Left lung (tissue), 10 donors: Measurements from ENCODE around the gene TBC1D14. TPM values are rescaled to one million over a fixed set of nuclear protein-coding genes. Genes with fewer than 3 reads are reported as not detected.
A peak's percentile ranks its signal among the peaks of the same experiment; 100 is the strongest.
"Not testable (repeated sequence)": the region's sequence is repeated elsewhere in the genome, so short reads cannot be mapped to it uniquely, and the experiment has no call there.

Experiments used
- ATAC-seq: fragments of 200-7000 bp; cut with Tn5 transposase; one replicate; pipeline ENCODE4 v1.9.1; 2020; ENCODE audit warnings: moderate library complexity
- DNase-seq, 4 donors: peaks; one replicate each; pipeline ENCODE4 v3.0.0-alpha.2; 2013 to 2020
- H3K27ac ChIP-seq, 2 donors: fragments of 200-600 bp; sonication (generic) in 1 of 2; one replicate each; pipeline versions ENCODE4 v1.5.0 to v1.8.0; 2020 to 2021
- H3K27me3 ChIP-seq, 2 donors: fragments of 200-600 bp; sonication (generic) in 1 of 2; one replicate each; pipeline versions ENCODE4 v1.5.0 to v1.8.0; 2020 to 2021
- H3K36me3 ChIP-seq, 2 donors: fragments of 200-600 bp; sonication (generic) in 1 of 2; one replicate each; pipeline versions ENCODE4 v1.5.0 to v1.8.0; 2020 to 2021
- H3K4me1 ChIP-seq, 2 donors: fragments of 200-600 bp; one replicate each; pipeline ENCODE4 v1.8.0; 2021
- H3K4me3 ChIP-seq, 2 donors: fragments of 200-600 bp; sonication (generic) in 1 of 2; one replicate each; pipeline versions ENCODE4 v1.5.0 to v1.8.0; 2020 to 2021; ENCODE audit warnings: mild to moderate bottlenecking in 1 of 2
- H3K9me3 ChIP-seq, 2 donors: fragments of 200-600 bp; sonication (generic) in 1 of 2; one replicate each; pipeline versions ENCODE4 v1.5.0 to v1.8.0; 2020 to 2021
- CTCF ChIP-seq, 2 donors: fragments of 200-600 bp; sonication (generic) in 1 of 2; IDR thresholded peaks; one replicate each; pipeline versions ENCODE4 v1.5.0 to v1.8.0; 2021; ENCODE audit warnings: antibody characterized with exemption in 2 of 2
- intact Hi-C, 2 donors: fragments of 100-400 bp; cut with DNase I; formaldehyde crosslinking; loops; one replicate each; pipeline versions ENCODE4 v1.11.2 to v1.14.2; 2022
- polyA plus RNA-seq, 6 donors: library from polyadenylated mRNA; unstranded; fragments of 120-200 nt; gene quantifications; one replicate each; pipeline ENCODE4 v1.2.1, GENCODE V29; 2013; ENCODE audit not compliant: insufficient read length in 6 of 6
- total RNA-seq, 2 donors: library from RNA; stranded (reverse); fragmentation: NEBNext Ultra II Directional; extraction: Animal tissue kit (Norgen Biotek cat#: 25700); gene quantifications; one replicate each; pipeline ENCODE4 v1.2.1, GENCODE V29; 2021
- donor health status: DM: no; HTN: yes; CAD: no.
- donor health status: DM: no; HTN: no; CAD: no.

The TBC1D14 gene
- total and polyA plus RNA-seq, 8 donors = 39.2 to 73.4 (median 45.1) TPM

- Histone ChIP-seq H3K27ac (no peak overlapping the region), H3K4me3 (no peak overlapping the region), H3K4me1 (peaks cover 0 to 14% of the 10 kb centered on the region in 2 donors), H3K36me3 (no peaks in the 10 kb centered on the region), H3K9me3 (no peaks in the 10 kb centered on the region), H3K27me3 (peaks cover 0 to 15% of the 10 kb centered on the region in 2 donors)
- ATAC-seq = no peak
- TF ChIP-seq CTCF (IDR thresholded peaks at IDR 0.05) = no peak
- intact Hi-C loops = loop anchor here in 1 of 2 donors (10.0 kb wide), 2 partner anchors 93 to 173 kb away; no protein-coding TSS in a partner anchor
- peak in 1 of 4 donors; percentile 22 for DNase-seq
Measured at GRCh38 chr4:6901669-6902317, 7.8 kb upstream of the TBC1D14 start.

GRCh38 chr4:6902318-6903042 lies 7.1 kb upstream of the TBC1D14 start:
- peak in 2 of 4 donors; percentile 28 to 59 for DNase-seq
- Histone ChIP-seq H3K27me3 (peaks cover 0 to 22% of the 10 kb centered on the region in 2 donors), H3K4me1 (peaks cover 0 to 15% of the 10 kb centered on the region in 2 donors), H3K27ac (no peak overlapping the region), H3K4me3 (no peak overlapping the region), H3K36me3 (no peaks in the 10 kb centered on the region), H3K9me3 (no peaks in the 10 kb centered on the region)
- no peak for TF ChIP-seq CTCF (IDR thresholded peaks at IDR 0.05)
- ATAC-seq = no peak
- intact Hi-C loops = loop anchor here in 1 of 2 donors (10.0 kb wide), 2 partner anchors 92 to 172 kb away; no protein-coding TSS in a partner anchor

- no peaks in the 10 kb centered on the region for H3K9me3 ChIP-seq
- H3K27me3 ChIP-seq = peaks cover 0 to 24% of the 10 kb centered on the region in 2 donors
- H3K4me1 ChIP-seq = peaks cover 12 to 23% of the 10 kb centered on the region in 2 donors
- no peaks in the 10 kb centered on the region for H3K36me3 ChIP-seq
- no peak for TF ChIP-seq CTCF (IDR thresholded peaks at IDR 0.05)
- DNase-seq = peak in 1 of 4 donors; percentile 22
- ATAC-seq = no peak
- H3K4me3 ChIP-seq = no peak overlapping the region
- intact Hi-C loops = loop anchor here in 1 of 2 donors (10.0 kb wide), 2 partner anchors 89 to 169 kb away; no protein-coding TSS in a partner anchor
- H3K27ac ChIP-seq = no peak overlapping the region
Measured at GRCh38 chr4:6905516-6906445, 3.8 kb upstream of the TBC1D14 start.

- intact Hi-C loops = loop anchor here in 1 of 2 donors (10.0 kb wide), 2 partner anchors 88 to 168 kb away; no protein-coding TSS in a partner anchor
- Histone ChIP-seq H3K4me1 (peaks cover 13 to 30% of the 10 kb centered on the region in 2 donors), H3K27me3 (peaks cover 0 to 23% of the 10 kb centered on the region in 2 donors)
- peak in 1 of 4 donors; percentile 18 for DNase-seq
- H3K36me3 ChIP-seq, H3K4me3 ChIP-seq, H3K27ac ChIP-seq, H3K9me3 ChIP-seq, ATAC-seq: not testable (repeated sequence)
Measured at GRCh38 chr4:6906486-6906885, 3.1 kb upstream of the TBC1D14 start.

- Histone ChIP-seq H3K27ac (no peak overlapping the region), H3K27me3 (peaks cover 0 to 14% of the 10 kb centered on the region in 2 donors), H3K36me3 (no peaks in the 10 kb centered on the region), H3K4me3 (no peak overlapping the region), H3K4me1 (peaks cover 13 to 42% of the 10 kb centered on the region in 2 donors), H3K9me3 (no peaks in the 10 kb centered on the region)
- peak in 1 of 2 donors; percentile 34 for TF ChIP-seq CTCF (IDR thresholded peaks at IDR 0.05)
- DNase-seq (peak in 3 of 4 donors; percentile 34 to 86 (median 37)), ATAC-seq (peak; percentile 14)
- intact Hi-C loops = loop anchor here in 1 of 2 donors (10.0 kb wide), 2 partner anchors 87 to 167 kb away; no protein-coding TSS in a partner anchor
Measured at GRCh38 chr4:6907658-6908191, 1.9 kb upstream of the TBC1D14 start.
